Transverse colon (tissue), 4 donors: Measurements from ENCODE around the gene GON4L. TPM values are rescaled to one million over a fixed set of nuclear protein-coding genes. Genes with fewer than 3 reads are reported as not detected.
"Not testable (repeated sequence)": the region's sequence is repeated elsewhere in the genome, so short reads cannot be mapped to it uniquely, and the experiment has no call there.

Source experiments
- DNase-seq: peaks from one replicate; pipeline ENCODE4 v3.0.0-alpha.2; 2019
- H3K27ac ChIP-seq, 4 donors: fragments of 200-600 bp; sonication (generic); 2 replicates each; pipeline ENCODE4 v1.5.1; 2016 to 2018; ENCODE audit warnings: inconsistent platforms in 4 of 4
- H3K27me3 ChIP-seq: fragments of 200-600 bp; sonication (generic); 2 replicates; pipeline ENCODE4 v1.5.1; 2017; ENCODE audit warnings: inconsistent platforms
- H3K36me3 ChIP-seq, 4 donors: fragments of 200-600 bp; sonication (generic); 2 replicates each; pipeline ENCODE4 v1.5.1; 2017 to 2019; ENCODE audit warnings: inconsistent platforms in 4 of 4
- H3K4me1 ChIP-seq, 4 donors: fragments of 200-600 bp; sonication (generic); 2 replicates each; pipeline ENCODE4 v1.5.1; 2017 to 2020; ENCODE audit warnings: inconsistent platforms in 4 of 4
- H3K4me3 ChIP-seq, 4 donors: fragments of 200-600 bp; sonication (generic); 1 replicate in 1 of 4; 2 replicates in 3 of 4; pipeline versions ENCODE4 v1.5.1 to v1.6.1; 2017 to 2019; ENCODE audit warnings: inconsistent platforms in 4 of 4
- H3K9me3 ChIP-seq, 2 donors: fragments of 200-600 bp; sonication (generic); 2 replicates each; pipeline ENCODE4 v1.5.1; 2017 to 2019; ENCODE audit warnings: inconsistent platforms in 2 of 2
- CTCF ChIP-seq, 5 experiments: fragments of 200-600 bp in 3 of 5; fragments of 450-650 bp in 2 of 5; sonication (generic) in 3 of 5; IDR thresholded peaks; 1 replicate in 2 of 5; 2 replicates in 3 of 5; pipeline ENCODE4 v1.5.1; 2016 to 2017; ENCODE audit warnings: antibody characterized with exemption in 5 of 5, inconsistent platforms in 3 of 5, mild to moderate bottlenecking in 2 of 5, moderate library complexity in 1 of 5
- EP300 ChIP-seq: sonication (generic); formaldehyde crosslinking; IDR thresholded peaks from one replicate; pipeline ENCODE4 v1.6.1; 2017; ENCODE audit warnings: antibody characterized with exemption, low read depth
- POLR2A ChIP-seq: fragments of 450-650 bp; IDR thresholded peaks from one replicate; pipeline ENCODE4 v1.6.1; 2016; ENCODE audit warnings: antibody characterized with exemption, mild to moderate bottlenecking, moderate library complexity
- POLR2AphosphoS5 ChIP-seq, 3 donors: sonication (generic); formaldehyde crosslinking; IDR thresholded peaks; one replicate each; pipeline ENCODE4 v1.6.1; 2016; ENCODE audit warnings: antibody characterized with exemption in 3 of 3
- WGBS, 2 donors: methylation state at CpG; one replicate each; pipeline ENCODE4 v1.1.5; 2018; ENCODE audit warnings: low coverage in 1 of 2; 5-methylcytosine and 5-hydroxymethylcytosine counted together
- in situ Hi-C, 4 donors: fragments of 200-750 bp; cut with MboI; loops; one replicate each; pipeline versions ENCODE4 v1.15.0 to v1.15.1; 2017; ENCODE audit warnings: low sequenced_read_pairs in 3 of 4, low pct_ligation_motif_present in 1 of 4, low pct_unique_long_range_greater_than_20kb in 1 of 4
- intact Hi-C: fragments of 100-400 bp; cut with DNase I; formaldehyde crosslinking; loops from one replicate; pipeline ENCODE4 v1.15.1; 2023; ENCODE audit warnings: low total_unique reads
- small RNA-seq, 4 donors: library from RNA; depleted of rRNA; stranded (forward); fragments of <200 nt; gene quantifications; one replicate each; pipeline ENCODE3, GENCODE V24; 2016
- total RNA-seq, 4 donors: library from RNA; depleted of rRNA; stranded (reverse); fragments of >200 nt; gene quantifications; one replicate each; pipeline ENCODE4 v1.1.0, GENCODE V29; 2016

Gene GON4L
- total RNA-seq, 4 donors from 2014 or later, result 36.3 to 75.6 (median 45.6) TPM

DNA sequence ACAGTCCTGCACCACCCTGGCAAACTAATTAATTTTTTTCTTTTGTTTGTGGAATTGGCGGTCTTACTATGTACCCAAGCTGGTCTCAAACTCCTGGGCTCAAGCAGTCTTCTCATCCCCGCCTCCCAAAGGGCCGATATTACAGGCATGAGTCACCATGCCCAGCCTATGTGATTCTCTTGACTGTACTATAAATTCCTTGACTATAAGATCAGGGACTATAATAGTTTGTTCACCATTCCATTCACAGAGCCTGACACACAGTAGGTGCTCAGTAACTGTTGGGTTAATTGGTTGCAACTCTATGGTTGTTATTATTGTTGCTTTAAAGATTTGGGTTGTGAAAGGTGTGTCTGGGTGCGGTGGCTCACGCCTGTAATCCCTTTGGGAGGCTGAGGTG, 150.9 kb downstream of the GON4L start:
- H3K4me3 ChIP-seq, result no peak overlapping the region
- no peaks in the 10 kb centered on the region for H3K9me3 ChIP-seq
- 81 to 86% methylated on average over 3 to 5 of the region's 5 CpGs for WGBS, 2 donors
- no peak overlapping the region for H3K27ac ChIP-seq
- in situ Hi-C loops (no loop called here), intact Hi-C loops (no loop called here)
- H3K36me3 ChIP-seq, result no peaks in the 10 kb centered on the region
- H3K4me1 ChIP-seq, result no peaks in the 10 kb centered on the region
- no peak for DNase-seq
- no peak for TF ChIP-seq POLR2AphosphoS5 (IDR thresholded peaks at IDR 0.05)
- no peak for TF ChIP-seq CTCF (IDR thresholded peaks at IDR 0.05)
- TF ChIP-seq EP300, result no peak
- TF ChIP-seq POLR2A, result no peak
- no peaks in the 10 kb centered on the region for H3K27me3 ChIP-seq

DNA sequence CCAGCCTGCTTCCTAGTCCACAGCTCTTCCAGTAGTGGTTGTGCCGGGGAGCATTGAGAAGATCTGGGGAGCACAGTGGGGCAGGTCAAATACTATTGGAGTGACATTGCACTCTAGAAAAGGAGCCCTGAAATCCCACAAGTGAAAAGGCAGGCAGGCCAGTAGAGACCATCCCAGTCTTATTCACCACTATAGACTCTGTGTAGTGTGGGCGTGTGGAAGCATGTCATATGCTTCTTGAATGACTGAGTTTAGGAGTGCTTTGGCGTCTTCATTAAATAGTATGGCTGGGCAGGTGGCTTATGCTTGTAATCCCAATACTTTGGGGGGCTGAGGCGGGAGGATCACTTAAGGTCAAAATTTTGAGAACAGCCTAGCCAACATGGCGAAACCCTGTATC, 152.6 kb downstream of the GON4L start:
- H3K27ac ChIP-seq, H3K4me1 ChIP-seq, H3K36me3 ChIP-seq, H3K27me3 ChIP-seq, intact Hi-C loops, in situ Hi-C loops, H3K4me3 ChIP-seq, H3K9me3 ChIP-seq, DNase-seq: not testable (repeated sequence)
- 90 to 97% methylated on average over 3 to 5 of the region's 5 CpGs for WGBS, 2 donors

GRCh38 chr1:155703216-155703615, 153.8 kb downstream of the GON4L start:
- no peak overlapping the region for H3K4me3 ChIP-seq
- no peak for TF ChIP-seq CTCF (IDR thresholded peaks at IDR 0.05)
- TF ChIP-seq POLR2AphosphoS5 (IDR thresholded peaks at IDR 0.05), result no peak
- TF ChIP-seq POLR2A, result no peak
- no peak for TF ChIP-seq EP300
- in situ Hi-C loops, result no loop called here
- no peaks in the 10 kb centered on the region for H3K36me3 ChIP-seq
- intact Hi-C loops, result no loop called here
- no peak for DNase-seq
- H3K27ac ChIP-seq, result no peak overlapping the region
- no peaks in the 10 kb centered on the region for H3K4me1 ChIP-seq
- H3K27me3 ChIP-seq, result no peaks in the 10 kb centered on the region
- whole genome bisulfite sequencing, 2 donors, result 84 to 90% methylated on average over 4 to 6 of the region's 6 CpGs
- no peaks in the 10 kb centered on the region for H3K9me3 ChIP-seq

GRCh38 chr1:155701675-155702074, 155.3 kb downstream of the GON4L start:
- H3K4me3 ChIP-seq, DNase-seq, H3K9me3 ChIP-seq, in situ Hi-C loops, H3K27ac ChIP-seq, H3K27me3 ChIP-seq, H3K36me3 ChIP-seq, H3K4me1 ChIP-seq, intact Hi-C loops: not testable (repeated sequence)
- WGBS, 2 donors, result 43 to 44% methylated on average over 2 of the region's 2 CpGs

Small RNA genes within 50 kb of the gene (small RNA-seq; reads per million reads assigned to genes)
- gene RF00015, result 0 reads per million in 4 donors

Other genes starting within 250 kb of the GON4L start
- 10 to 100 TPM in 2 of 4 donors, 1 to 10 TPM in 1, not detected in 1; 6.0 to 17.0 (median 12.9) TPM for gene MSTO1, start 247.0 kb downstream of the GON4L start, total RNA-seq
- 100 to 1,000 TPM in 1 of 4 donors, 10 to 100 TPM in 3; 84.0 to 198 (median 92.1) TPM for gene YY1AP1, start 168.4 kb downstream of the GON4L start, total RNA-seq
- gene DAP3, start 168.1 kb downstream of the GON4L start, total RNA-seq, result 100 to 1,000 TPM in 2 of 4 donors, 10 to 100 TPM in 2; 81.9 to 134 (median 106) TPM
- gene SYT11, start 2.4 kb upstream of the GON4L start, total RNA-seq, result 1 to 10 TPM; 2.2 to 5.9 (median 3.6) TPM
- gene RIT1, start 54.1 kb upstream of the GON4L start, total RNA-seq, result 10 to 100 TPM in 3 of 4 donors, 1 to 10 TPM in 1; 6.4 to 23.7 (median 17.0) TPM
- gene KHDC4, start 77.2 kb upstream of the GON4L start, total RNA-seq, result 100 to 1,000 TPM in 2 of 4 donors, 10 to 100 TPM in 2; 76.2 to 158 (median 98.7) TPM
- gene RXFP4, start 84.4 kb upstream of the GON4L start, total RNA-seq, result 10 to 100 TPM in 1 of 4 donors, 1 to 10 TPM in 2, under 1 TPM in 1; 0.80 to 11.6 (median 2.5) TPM
- gene ARHGEF2, start 121.3 kb upstream of the GON4L start, total RNA-seq, result 100 to 1,000 TPM; 107 to 244 (median 169) TPM
- 100 to 1,000 TPM in 2 of 4 donors, 10 to 100 TPM in 2; 51.2 to 275 (median 168) TPM for gene SSR2, start 163.7 kb upstream of the GON4L start, total RNA-seq
- 10 to 100 TPM in 3 of 4 donors, 1 to 10 TPM in 1; 7.9 to 21.3 (median 16.1) TPM for gene UBQLN4, start 196.6 kb upstream of the GON4L start, total RNA-seq
- gene LAMTOR2, start 197.6 kb upstream of the GON4L start, total RNA-seq, result 10 to 100 TPM; 20.9 to 70.9 (median 47.5) TPM
- 100 to 1,000 TPM; 140 to 213 (median 174) TPM for gene RAB25, start 203.9 kb upstream of the GON4L start, total RNA-seq
- under 1 TPM in 3 of 4 donors, not detected in 1; 0.14 to 0.60 (median 0.48) TPM for gene MEX3A, start 225.3 kb upstream of the GON4L start, total RNA-seq